HG02610 (cell line): ENCODE data around the gene BABAM2.
A peak's percentile ranks its signal among the peaks of the same experiment; 100 is the strongest.
"Not testable (repeated sequence)": the region's sequence is repeated elsewhere in the genome, so short reads cannot be mapped to it uniquely, and the experiment has no call there.

Experiments used
- ATAC-seq: cut with Tn5 transposase; IDR thresholded peaks from one replicate; pipeline ENCODE4 v1.9.1; 2021; ENCODE audit warnings: mild to moderate bottlenecking, moderate library complexity; ENCODE audit not compliant: unreplicated experiment

The BABAM2 gene

DNA sequence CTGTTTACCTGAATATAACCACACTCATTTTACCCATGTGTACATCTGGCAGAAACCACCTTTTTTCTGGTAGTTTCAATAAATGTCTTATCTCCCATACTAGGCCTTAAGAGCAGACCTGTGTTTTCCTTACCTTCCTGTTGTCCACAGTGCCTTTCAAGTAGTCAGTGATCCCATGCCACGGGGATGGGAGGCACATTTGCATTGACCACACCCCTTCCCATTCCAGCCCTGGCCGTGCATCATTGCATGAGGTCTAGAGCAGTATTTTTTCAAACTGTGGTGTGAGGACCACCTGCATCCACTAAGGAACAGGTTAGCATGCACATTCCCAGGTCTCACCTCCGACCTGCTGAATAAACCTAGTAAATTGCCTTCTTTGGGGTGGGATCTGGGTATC, 337.0 kb downstream of the BABAM2 start:
- no peak for ATAC-seq

DNA sequence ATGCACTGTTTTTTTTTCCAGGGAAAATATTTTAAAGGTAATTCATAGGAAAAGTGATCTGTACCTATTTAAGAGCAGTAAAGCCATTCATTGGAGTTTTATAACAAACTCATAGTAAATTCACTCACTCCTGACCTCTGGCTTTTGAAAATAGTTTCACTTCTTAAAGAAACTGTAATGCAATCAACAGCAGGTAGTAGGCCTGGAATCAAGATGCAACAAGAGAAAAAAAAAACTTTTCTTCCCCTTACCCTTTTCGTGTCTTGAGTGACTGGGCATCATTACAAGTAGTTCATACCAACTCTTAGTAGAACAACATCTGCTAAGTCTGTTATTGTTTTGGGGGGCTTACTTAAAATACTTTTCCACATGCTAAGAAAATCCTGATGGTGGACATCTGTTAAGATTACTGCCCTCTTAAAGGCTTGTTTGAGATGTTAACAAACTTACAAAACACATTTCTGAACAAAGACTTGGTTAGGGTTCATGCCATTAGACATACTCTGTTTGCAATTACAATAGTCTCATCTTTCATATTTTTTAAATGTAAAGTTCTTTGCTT, 338.0 kb downstream of the BABAM2 start:
- ATAC-seq: no peak

DNA sequence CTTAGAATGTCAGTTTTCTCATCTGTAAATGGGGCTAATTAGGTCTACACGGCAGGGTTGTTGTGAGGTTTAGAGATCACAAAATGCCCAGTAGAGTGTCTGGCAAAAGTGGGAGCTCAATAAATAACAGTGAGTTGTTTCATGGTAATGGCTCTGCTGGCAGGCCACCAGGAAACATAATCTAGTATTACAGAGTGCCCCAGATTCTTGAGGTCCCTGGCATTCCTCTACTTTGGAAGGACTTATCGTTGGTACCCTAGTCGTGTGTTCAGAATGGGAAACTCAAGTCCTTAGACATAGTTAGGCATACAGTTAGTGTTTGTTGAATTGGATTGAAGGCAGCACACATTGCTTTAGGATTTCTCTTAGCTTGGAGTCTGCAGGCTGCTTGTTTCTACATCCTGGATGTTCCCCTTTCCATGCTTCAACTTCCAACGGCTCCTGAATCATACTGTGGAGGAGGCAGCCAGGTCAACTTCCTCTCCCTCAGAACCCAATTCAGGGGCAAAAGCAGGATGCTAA, 340.6 kb downstream of the BABAM2 start:
- no peak for ATAC-seq

DNA sequence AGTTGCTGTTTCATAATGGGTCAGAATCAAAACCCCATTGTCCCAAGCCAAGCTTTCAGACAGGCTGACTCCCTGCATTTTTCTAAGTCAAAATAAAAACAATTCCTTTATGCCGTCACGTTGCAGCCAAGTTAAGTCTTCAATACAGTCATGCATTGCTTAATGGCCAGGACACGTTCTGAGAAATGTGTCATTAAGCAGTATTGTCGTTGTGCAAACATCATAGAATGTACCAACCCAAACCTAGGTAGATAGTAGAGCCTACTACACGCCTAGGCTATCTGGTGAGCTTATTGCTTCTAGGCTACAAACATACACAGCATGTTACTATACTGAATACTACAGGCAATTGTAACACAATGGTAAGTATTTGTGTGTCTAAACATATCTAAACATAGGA, 341.8 kb downstream of the BABAM2 start:
- ATAC-seq: no peak

DNA sequence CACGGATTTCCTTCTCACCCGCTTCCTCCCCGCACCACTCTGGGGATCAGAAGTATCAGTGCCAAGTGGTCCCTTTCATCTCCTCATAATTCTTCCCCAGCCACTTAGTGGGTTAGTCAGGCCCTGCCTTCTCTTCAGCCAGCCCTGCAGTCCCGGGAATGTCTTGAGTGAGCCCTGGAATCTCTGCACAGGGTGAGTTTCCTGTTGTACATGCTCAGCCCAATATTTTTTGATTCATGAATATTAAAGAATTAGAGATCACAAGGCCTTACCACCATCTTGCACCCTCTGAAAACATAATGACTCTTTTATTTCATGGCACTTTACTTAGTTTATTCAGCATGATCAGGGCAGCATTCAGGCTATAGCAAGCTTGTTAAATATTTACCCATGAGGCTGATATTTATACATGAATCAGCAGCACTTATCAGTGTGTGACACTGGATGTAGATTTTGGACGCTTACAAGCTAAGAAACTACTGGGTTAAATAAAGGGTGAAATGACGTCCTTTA, 342.7 kb downstream of the BABAM2 start:
- ATAC-seq: no peak

DNA sequence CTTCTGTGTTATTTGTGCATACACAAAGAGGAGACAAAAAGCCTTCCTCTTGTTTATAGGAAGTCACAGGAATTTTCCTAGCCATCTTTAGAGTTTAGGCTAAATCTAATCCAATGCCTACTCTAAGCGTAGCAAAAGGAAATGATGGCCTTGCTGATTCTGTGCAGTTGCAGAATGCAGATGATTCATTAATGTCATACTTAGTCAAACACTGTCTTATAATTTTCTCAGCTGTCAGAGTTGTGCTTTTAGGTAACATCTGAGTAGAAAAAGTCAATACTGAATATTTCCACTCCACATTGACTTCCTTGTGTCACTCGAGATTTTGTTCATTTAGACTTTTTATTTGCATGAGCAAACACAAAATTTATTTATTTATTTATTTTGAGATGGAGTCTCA, 344.3 kb downstream of the BABAM2 start:
- ATAC-seq: no peak

DNA sequence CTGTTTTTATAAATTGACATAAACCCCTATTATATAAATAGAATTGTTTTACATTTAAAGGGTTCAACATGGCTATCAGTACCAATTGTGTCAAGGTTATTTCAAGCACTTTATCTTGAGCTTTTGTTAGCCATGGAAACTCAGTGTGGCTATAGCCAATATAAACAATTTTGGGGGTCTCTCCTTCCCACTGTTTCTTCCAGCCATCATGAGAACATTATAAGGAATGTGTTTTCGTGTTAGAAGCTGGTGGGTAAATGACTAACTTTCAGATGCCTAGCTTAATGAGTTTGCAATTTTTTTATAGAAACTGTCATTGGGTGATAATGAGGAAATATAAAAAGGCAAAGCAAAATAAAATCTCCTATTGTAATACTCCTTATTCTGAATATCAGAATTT, 348.7 kb downstream of the BABAM2 start:
- ATAC-seq: no peak

DNA sequence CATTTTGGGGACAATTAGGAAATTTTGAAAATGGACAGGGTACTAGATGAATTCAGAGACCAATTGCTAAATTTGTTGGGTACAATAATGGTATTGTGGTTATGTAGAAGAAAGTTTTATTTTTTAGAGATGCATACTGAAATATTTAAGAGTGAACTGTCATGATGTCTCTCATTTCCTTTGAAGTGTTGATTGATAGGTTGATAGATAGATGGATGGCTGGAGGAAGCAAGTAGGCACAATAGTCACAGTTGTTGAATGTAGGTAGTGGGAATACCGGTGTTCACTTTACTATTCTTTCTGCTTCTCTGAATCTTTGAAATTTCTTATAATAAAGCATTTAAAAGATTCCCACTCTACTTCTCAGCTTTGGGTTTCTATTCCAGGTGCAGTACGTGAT, 350.4 kb downstream of the BABAM2 start:
- no peak for ATAC-seq

DNA sequence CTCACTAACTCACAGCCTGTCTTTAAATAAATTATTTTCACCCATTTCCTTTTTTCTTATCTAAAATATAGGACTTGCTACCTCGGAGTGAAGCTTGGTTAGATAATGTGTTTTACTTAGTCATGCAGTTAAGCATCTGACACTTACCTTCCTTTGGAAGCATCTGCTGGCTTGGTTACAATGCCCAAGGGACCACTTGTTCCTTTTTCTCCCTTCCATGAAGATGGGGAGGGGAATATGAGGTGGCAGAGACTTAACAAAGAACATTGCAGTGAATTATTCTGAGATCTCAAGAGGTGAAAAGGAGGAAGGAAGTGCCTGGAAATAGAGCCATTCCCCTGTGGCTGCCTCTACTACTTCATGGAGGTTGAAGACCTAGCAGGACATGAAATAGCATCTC, 356.8 kb downstream of the BABAM2 start:
- ATAC-seq: no peak

DNA sequence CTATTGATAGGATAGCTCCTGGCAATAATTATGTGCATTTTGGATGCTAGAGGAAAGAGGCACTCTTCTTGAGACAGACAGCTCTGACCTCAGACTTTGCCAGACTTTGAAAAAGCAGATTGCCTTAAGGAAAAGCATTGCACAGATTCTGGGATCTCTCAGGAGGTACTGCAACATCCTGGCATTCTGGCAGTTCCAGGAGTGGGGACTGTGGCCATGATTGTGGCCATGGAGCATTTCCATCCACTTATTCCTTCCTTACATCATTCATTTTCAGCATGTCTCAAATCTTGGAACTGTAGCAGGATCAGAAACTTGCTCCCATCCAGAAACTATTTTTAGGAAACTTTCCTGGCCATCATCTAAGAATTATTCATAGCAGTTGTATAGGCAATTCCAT, 357.2 kb downstream of the BABAM2 start:
- ATAC-seq: no peak

DNA sequence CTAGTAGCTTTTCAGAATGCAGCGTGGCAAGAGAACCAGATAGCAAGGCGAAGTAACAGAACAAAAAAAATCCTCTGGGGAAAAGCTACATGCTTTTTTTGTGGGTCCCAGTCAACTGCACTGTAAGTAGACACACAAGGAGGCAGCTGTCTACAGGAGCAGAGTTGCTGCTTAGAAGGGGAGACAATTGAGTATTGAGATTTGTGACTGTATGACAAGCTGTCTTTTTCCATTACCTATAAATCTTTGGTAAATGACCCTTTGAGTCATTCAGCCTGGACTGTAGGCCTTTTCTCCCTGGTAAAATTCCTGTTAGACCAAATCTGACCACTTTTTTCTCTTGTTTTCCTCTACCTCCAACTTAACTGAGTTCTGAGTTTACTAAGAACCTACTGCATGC, 358.0 kb downstream of the BABAM2 start:
- ATAC-seq: no peak

DNA sequence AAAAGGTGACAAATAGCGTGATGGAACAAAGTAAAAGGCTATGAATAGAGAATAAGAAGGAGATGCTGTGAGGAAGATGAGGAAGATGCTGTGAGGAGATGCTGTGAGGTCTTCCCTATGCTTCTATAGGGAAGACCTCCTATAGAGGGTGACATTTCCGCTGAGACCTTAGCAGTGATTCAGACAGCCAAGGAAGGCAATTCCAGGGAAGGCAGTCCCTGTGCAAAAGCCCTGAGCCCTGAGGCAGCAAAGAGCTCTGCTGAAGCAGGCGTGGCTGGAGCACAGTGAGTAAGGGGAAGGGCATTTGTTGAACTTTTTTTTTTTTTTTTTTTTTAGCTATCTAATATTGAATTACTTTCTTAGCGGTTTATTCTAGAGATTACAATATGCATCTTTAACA, 359.5 kb downstream of the BABAM2 start:
- ATAC-seq: no peak

DNA sequence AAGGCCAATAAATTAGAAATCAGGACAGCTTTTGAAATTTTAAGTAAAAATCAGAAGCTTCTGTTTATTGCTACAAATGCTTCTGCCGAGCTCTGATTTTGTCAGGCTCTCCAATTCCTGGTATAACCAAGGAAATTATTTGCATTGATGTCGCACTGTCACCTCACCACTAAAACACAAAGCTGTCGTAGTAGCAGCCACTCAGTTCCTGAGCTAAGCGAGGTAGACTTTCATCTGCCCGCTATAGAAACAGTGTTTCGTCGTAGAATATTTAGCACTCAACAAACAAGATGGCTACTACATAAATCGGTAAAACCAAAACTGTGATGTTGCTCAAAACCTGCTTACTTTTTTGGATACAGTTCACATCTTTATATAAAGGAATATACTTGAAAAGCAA, 360.8 kb downstream of the BABAM2 start:
- ATAC-seq: no peak

DNA sequence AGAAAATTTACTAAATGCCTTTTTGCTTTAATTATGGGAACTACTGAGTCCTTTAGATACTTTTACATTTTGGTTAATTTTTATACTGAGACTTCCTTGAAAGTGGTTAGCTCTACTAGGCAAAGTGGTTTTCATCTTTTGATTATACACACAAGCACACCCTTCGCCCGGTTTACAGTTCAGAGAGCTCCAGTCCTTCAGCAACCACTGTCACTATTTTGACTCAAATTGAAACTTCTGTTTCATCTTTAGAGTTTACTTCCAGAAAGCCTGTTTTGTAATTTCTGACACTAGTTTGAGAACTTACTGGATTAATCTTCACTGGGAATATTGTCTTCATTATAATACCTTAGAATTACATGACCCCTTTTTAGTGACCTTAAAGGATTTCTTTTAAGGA, 361.8 kb downstream of the BABAM2 start:
- peak; percentile 90 for ATAC-seq

DNA sequence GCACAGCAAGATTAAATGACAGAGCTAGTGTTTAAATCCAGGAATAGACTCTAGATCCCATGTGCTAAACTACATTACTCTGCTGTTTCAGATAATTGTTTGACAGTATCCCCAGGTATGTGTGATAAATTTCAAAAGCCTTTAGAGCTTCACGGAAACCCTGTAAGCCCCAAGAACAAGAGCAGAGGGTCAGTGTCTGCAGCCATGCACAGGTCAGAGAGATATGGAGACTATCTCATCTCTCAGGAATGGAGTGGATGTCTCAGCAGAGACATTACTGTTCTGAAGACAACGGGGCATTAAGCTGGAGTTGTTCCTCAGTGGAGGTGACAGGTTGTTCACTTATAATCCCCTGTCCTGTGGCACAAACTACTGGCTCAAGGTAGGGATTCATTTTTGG, 363.0 kb downstream of the BABAM2 start:
- no peak for ATAC-seq

DNA sequence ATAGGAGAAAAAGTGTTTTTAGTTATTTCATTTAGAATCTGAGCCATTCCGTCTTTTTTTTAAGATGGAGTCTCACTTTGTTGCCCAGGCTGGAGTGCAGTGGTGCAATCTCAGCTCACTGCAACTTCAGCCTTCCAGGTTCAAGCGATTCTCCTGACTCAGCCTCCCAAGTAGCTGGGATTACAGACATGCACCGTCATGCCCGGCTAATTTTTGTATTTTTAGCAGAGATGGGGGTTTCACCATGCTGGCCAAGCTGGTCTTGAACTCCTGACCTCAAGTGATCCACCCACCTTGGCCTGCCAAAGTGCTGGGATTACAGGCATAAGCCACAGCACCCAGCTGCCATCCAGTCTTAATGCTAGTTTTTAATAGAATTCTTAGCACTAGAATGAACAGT, 364.7 kb downstream of the BABAM2 start:
- not testable (repeated sequence) for ATAC-seq

DNA sequence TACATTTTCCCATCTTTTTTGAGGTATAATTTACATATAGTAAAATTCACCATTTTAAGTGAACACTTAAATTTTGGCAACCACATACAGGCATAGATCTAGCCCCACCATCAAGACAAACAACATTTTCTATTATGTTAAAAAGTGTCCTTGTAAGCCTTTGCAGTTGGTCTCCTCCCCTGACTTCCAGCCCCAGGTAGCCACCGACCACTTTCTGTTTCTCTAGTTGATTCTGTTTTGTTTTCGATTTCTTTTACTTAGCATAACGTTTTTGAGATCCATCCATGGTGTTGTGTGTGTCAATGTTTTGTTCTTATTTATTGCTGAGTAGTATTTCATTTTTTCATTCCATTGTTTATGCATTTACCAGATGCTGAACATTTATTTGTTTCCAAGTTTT, 366.7 kb downstream of the BABAM2 start:
- no peak for ATAC-seq

DNA sequence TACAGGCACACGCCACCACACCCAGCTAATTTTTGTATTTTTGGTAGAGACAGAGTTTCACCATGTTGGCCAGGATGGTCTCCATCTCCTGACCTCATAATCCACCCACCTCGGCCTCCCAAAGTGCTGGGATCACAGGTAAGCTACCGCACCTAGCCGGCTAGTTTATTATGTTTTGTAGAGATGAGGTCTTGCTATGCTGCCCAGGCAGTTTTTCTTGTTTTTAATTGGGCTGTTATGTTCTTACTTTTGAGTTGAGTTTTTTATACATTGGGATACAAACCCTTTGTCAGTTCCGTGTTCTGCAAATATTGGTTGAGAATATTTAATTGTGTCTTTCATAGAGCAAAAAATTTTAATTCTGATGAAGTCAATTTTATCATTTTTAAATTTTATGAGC, 368.7 kb downstream of the BABAM2 start:
- ATAC-seq: not testable (repeated sequence)

DNA sequence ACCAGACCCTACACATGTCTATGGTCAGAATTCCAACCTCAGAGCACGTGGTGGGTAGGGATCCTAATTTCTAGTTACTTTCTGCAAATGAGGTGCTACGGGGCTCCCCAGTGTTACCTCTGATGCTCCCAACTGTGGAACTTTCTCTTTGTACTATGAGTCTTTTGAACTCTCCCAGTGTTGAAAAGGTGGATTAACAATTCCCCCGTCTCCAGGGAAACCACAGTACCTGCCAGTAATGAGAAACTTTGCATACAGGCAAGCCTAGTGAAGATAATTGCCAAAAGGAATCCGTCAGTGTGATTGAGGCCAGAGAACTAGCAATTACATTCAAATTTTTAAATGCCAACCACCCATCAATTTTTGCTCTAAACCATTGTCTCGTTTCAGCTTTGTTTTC, 373.2 kb downstream of the BABAM2 start:
- no peak for ATAC-seq

DNA sequence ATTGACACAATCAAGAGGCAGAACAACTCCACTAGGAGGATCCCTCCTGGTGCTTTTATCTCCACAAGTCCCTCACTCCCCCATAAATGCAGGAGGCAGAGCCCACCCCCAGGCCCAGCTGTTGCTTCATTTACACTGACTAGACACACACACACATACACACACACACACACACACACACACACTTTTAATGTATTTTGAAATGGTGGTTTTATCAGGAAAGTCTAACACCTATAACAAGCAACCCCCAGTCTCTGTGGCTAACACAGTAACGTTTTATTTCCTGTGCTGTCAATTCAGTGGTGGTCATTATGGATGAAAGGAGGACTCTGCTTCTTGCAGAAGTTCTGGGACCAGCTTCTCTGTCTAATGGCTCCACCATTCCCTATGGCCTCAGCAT, 376.8 kb downstream of the BABAM2 start:
- no peak for ATAC-seq

DNA sequence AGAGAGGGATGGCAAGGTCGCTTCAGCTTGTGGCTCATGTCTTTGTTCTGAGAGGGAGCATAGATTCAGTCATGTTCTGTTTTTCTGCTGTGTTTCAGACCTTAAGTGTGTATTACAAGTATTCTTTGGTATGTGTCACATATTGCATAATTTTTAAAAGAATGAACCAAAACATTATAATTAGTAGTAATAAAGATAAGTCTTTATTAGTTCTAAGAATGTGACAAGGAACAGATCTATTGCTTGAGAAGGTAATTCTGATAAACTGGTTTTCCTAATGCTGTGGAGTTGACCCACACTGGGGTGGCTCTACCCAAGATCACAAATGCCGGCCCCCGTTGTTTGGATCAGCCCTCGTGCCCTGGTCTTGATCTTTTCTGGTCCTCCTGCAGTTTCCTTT, 377.9 kb downstream of the BABAM2 start:
- ATAC-seq: no peak

DNA sequence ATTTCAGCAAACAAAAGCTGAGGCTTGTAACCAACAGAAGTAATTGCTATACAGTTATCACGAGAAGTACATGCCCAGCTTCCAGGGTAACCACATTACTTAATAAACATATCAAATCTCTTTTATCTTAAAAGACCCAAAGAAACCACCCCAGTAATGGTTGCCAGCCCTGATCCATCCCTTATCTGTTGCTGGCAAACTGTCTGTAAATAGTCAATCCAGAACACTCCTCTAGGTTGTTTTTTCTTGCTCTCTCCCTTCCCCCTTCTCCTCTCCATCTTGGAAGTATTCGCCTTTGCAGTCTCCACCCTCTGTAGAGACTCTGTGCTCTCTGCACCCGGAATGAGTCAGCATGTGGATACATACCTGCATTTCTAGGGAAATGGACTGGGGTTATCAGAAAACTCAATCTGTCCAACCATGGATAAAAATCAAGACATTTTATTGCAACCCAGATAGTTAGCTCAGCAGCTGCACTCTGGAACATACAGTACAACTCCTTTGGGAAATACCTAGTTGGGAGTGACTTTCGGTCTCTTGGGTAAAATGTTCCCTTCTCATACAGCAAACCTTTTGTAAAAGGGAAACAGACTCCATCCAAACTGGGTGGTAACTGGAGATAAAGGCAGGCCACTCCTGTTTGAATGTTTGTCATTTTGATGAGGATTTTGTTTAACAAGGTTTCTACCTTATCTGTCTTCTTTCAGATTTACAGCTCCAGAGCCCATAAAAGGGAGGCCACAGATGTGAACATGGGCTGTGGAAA, 378.7 kb downstream of the BABAM2 start:
- no peak for ATAC-seq
